Tibial nerve (tissue), 4 donors: ENCODE results near the gene RAI14. TPM values are rescaled to one million over a fixed set of nuclear protein-coding genes. Genes with fewer than 3 reads are reported as not detected.

ENCODE experiments used
- DNase-seq, 2 donors: peaks; one replicate each; pipeline ENCODE4 v3.0.0-alpha.2; 2019; ENCODE audit warnings: low spot score in 2 of 2
- H3K27ac ChIP-seq, 4 donors: fragments of 200-600 bp; sonication (generic) in 3 of 4; one replicate each; pipeline ENCODE4 v1.5.1; 2017 to 2019; ENCODE audit warnings: mild to moderate bottlenecking in 1 of 4
- H3K27me3 ChIP-seq, 2 donors: fragments of 200-600 bp; sonication (generic) in 1 of 2; one replicate each; pipeline versions ENCODE4 v1.5.1 to v1.6.0; 2017 to 2019
- H3K36me3 ChIP-seq, 3 donors: fragments of 200-600 bp; sonication (generic); one replicate each; pipeline ENCODE4 v1.5.1; 2018 to 2019
- H3K4me1 ChIP-seq, 4 donors: fragments of 200-600 bp; sonication (generic) in 3 of 4; one replicate each; pipeline ENCODE4 v1.5.1; 2017 to 2019
- H3K4me3 ChIP-seq, 4 donors: fragments of 200-600 bp; sonication (generic) in 3 of 4; one replicate each; pipeline ENCODE4 v1.5.1; 2017 to 2019; ENCODE audit warnings: mild to moderate bottlenecking in 1 of 4, moderate library complexity in 1 of 4
- H3K9me3 ChIP-seq, 4 donors: fragments of 200-600 bp; sonication (generic) in 3 of 4; one replicate each; pipeline ENCODE4 v1.5.1; 2017 to 2019
- EP300 ChIP-seq, 2 donors: sonication (generic); formaldehyde crosslinking; IDR thresholded peaks; one replicate each; pipeline ENCODE4 v1.6.1; 2017; ENCODE audit warnings: antibody characterized with exemption in 2 of 2, mild to moderate bottlenecking in 1 of 2
- POLR2A ChIP-seq, 2 donors: fragments of 450-650 bp; IDR thresholded peaks; one replicate each; pipeline ENCODE4 v1.6.1; 2017; ENCODE audit warnings: antibody characterized with exemption in 2 of 2, mild to moderate bottlenecking in 2 of 2, moderate library complexity in 2 of 2
- WGBS, 2 donors: methylation state at CpG; one replicate each; pipeline ENCODE4 v1.1.5; 2018; 5-methylcytosine and 5-hydroxymethylcytosine counted together
- total RNA-seq, 4 donors: library from RNA; depleted of rRNA; stranded (reverse); fragments of >200 nt; gene quantifications; one replicate each; pipeline ENCODE4 v1.1.0, GENCODE V29; 2016
- TF ChIP-seq, protein P1 (sequence below), 5 experiments: fragments of 200-600 bp in 3 of 5; fragments of 450-650 bp in 2 of 5; sonication (generic) in 3 of 5; IDR thresholded peaks; one replicate each; pipeline ENCODE4 v1.5.1; 2016 to 2019; ENCODE audit warnings: antibody characterized with exemption in 5 of 5, mild to moderate bottlenecking in 3 of 5, moderate library complexity in 2 of 5

RAI14 gene
- total RNA-seq, 4 donors from 2014 or later: 42.8 to 72.2 (median 68.0) TPM

DNA sequence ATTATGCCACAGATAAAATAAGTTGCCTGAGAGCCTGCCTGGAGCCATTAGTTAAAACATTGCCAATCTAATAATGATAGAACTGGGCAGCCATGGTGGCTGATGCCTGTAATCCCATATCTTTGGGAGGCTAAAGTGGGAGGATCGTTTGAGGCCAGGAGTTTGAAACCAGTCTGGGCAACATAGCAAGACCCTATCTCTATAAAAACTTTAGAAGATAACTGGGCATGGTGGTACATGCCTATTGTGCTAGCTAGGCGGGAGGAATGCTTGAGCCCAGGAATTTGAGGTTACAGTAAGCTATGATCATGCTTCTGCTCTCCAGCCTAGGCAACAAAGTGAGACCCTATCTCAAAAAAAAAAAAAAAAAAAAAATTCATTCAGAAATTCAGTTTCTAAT, 52.6 kb downstream of the RAI14 start:
- WGBS, 2 donors: 90 to 96% methylated on average over 2 of the region's 2 CpGs
- Histone ChIP-seq H3K4me1 (peaks cover 0 to 44% (median 12%) of the 10 kb centered on the region in 4 donors), H3K27ac (peak overlapping the region in 1 of 4 donors; percentile 35), H3K9me3 (no peaks in the 10 kb centered on the region), H3K4me3 (no peak overlapping the region), H3K36me3 (peaks cover 0 to 11% (median 0%) of the 10 kb centered on the region in 3 donors), H3K27me3 (no peaks in the 10 kb centered on the region)
- DNase-seq: no peak
- TF ChIP-seq, protein P1, sequence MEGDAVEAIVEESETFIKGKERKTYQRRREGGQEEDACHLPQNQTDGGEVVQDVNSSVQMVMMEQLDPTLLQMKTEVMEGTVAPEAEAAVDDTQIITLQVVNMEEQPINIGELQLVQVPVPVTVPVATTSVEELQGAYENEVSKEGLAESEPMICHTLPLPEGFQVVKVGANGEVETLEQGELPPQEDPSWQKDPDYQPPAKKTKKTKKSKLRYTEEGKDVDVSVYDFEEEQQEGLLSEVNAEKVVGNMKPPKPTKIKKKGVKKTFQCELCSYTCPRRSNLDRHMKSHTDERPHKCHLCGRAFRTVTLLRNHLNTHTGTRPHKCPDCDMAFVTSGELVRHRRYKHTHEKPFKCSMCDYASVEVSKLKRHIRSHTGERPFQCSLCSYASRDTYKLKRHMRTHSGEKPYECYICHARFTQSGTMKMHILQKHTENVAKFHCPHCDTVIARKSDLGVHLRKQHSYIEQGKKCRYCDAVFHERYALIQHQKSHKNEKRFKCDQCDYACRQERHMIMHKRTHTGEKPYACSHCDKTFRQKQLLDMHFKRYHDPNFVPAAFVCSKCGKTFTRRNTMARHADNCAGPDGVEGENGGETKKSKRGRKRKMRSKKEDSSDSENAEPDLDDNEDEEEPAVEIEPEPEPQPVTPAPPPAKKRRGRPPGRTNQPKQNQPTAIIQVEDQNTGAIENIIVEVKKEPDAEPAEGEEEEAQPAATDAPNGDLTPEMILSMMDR (IDR thresholded peaks at IDR 0.05): no peak
- no peak for TF ChIP-seq EP300 (IDR thresholded peaks at IDR 0.05)
- TF ChIP-seq POLR2A (IDR thresholded peaks at IDR 0.05): no peak

DNA sequence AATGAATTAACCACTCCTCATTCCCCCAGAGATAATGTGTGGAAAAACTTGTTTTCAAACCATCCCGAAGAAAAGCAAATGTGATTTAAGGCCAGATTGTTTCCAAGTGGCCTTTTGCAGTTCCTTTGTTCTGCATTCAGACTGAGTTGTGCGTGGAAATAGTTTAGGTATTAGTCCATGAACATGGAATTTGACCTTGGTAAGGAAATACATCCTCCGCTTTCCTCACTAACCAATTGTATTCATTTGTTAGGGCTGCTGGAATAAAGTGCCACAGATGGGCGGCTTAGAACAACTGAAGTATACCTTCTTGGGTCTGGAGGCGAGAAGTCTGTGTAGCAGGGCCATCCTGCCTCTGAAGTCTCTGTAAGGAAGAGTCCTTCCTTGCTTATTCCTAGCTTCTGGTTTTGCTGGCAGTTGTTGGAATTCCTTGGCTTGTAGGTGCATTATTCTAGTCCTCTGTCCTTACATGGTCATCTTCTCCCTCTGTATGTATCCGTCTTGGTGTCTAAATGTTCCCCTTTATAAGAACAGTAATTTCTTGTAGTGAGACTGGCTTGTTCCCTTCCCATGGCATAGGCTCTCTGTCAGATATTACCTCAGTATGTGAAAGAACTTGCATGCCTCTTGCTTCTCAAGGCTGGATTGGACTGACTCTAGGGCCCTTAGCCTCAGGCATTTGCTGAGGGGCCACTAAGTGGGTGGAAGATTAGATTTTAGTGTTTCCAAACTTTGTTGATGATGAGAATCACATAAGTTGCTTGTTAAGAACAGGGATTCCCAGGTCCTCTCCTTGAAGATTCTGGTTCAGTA, 53.9 kb downstream of the RAI14 start:
- Histone ChIP-seq H3K4me3 (no peak overlapping the region), H3K4me1 (peaks cover 0 to 43% (median 12%) of the 10 kb centered on the region in 4 donors), H3K27ac (peak overlapping the region in 2 of 4 donors; percentile 61 to 63), H3K27me3 (no peaks in the 10 kb centered on the region), H3K36me3 (peaks cover 0 to 11% (median 0%) of the 10 kb centered on the region in 3 donors), H3K9me3 (no peaks in the 10 kb centered on the region)
- no peak for DNase-seq
- WGBS, 2 donors: 50 to 52% methylated on average over 6 of the region's 6 CpGs
- TF ChIP-seq POLR2A (IDR thresholded peaks at IDR 0.05) (no peak), EP300 (IDR thresholded peaks at IDR 0.05) (no peak)
- TF ChIP-seq, protein P1 (IDR thresholded peaks at IDR 0.05): no peak

DNA sequence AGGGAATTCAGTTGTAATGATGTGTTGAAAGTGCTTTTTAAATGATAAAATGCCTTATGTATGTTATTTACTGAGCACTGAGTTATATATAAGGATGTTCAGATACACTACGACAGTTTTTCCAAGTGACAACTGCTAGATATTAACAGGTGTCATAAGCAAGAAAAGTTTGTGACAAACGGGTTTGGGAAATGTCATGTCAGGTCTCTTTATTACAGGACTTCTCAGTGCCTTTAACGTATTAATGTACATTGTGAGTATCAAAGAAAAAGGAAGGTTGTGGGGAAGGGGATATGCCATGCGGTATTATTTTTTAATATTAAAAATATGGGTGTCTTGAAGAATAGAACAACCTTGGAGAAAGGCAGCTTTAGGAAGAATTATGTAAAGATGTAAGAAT, 56.4 kb downstream of the RAI14 start:
- peaks cover 0 to 33% (median 9%) of the 10 kb centered on the region in 4 donors for H3K4me1 ChIP-seq
- H3K36me3 ChIP-seq: peaks cover 0 to 11% (median 0%) of the 10 kb centered on the region in 3 donors
- WGBS, 2 donors: 96 to 98% methylated on average over 4 of the region's 4 CpGs
- H3K9me3 ChIP-seq: no peaks in the 10 kb centered on the region
- TF ChIP-seq, protein P1 (IDR thresholded peaks at IDR 0.05): no peak
- TF ChIP-seq POLR2A (IDR thresholded peaks at IDR 0.05): no peak
- no peak for TF ChIP-seq EP300 (IDR thresholded peaks at IDR 0.05)
- H3K27me3 ChIP-seq: no peaks in the 10 kb centered on the region
- no peak for DNase-seq
- H3K4me3 ChIP-seq: no peak overlapping the region
- no peak overlapping the region for H3K27ac ChIP-seq

DNA sequence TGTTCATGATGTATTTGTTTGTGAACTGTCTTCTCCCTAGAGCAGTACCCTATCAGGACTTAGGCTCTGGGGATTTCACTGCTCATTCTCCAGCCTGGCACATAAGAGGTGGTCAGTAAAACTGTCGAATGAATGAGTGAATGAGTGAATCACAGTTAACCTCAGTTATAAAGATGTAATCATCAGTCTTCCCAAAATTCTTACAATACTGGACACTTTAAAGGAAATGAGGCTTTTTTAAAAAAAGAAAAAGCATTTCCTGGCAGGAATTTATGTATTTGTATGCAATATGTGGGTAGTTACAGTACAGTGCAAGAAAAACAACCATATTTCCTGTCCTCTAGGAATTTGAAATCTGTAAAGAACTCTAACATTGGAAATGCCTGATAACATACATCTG, 59.6 kb downstream of the RAI14 start:
- Histone ChIP-seq H3K9me3 (no peaks in the 10 kb centered on the region), H3K27me3 (no peaks in the 10 kb centered on the region), H3K27ac (peak overlapping the region in 1 of 4 donors; percentile 6), H3K4me1 (peaks cover 0 to 16% (median 2%) of the 10 kb centered on the region in 4 donors), H3K4me3 (no peak overlapping the region), H3K36me3 (peaks cover 0 to 11% (median 0%) of the 10 kb centered on the region in 3 donors)
- 49 to 67% methylated on average over 1 of the region's 1 CpG for whole genome bisulfite sequencing, 2 donors
- TF ChIP-seq, protein P1 (IDR thresholded peaks at IDR 0.05): no peak
- TF ChIP-seq POLR2A (IDR thresholded peaks at IDR 0.05) (no peak), EP300 (IDR thresholded peaks at IDR 0.05) (no peak)
- DNase-seq: no peak

DNA sequence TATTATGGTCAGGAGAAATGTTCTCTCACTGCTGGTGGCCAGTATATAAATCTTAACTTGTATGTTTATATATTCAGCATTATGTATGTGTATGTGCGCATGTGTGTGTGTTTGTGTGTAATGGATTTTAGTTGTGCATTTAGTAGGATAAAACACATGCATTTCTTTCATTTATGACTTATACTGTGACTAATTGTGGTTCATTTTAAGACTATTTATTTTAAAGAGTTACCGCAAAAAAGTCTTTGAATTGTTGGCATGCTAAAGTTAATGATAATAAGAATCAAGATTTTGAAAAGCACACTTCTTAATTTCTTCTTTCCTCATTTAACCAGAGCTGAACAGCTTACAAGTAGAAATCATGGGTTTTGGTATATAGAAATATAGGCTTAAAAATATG, 60.9 kb downstream of the RAI14 start:
- DNase-seq: no peak
- H3K36me3 ChIP-seq: peaks cover 0 to 4% (median 0%) of the 10 kb centered on the region in 3 donors
- WGBS, 2 donors: 66 to 81% methylated on average over 2 of the region's 2 CpGs
- H3K9me3 ChIP-seq: no peaks in the 10 kb centered on the region
- H3K4me3 ChIP-seq: no peak overlapping the region
- TF ChIP-seq EP300 (IDR thresholded peaks at IDR 0.05) (no peak), POLR2A (IDR thresholded peaks at IDR 0.05) (no peak)
- TF ChIP-seq, protein P1 (IDR thresholded peaks at IDR 0.05): no peak
- H3K4me1 ChIP-seq: peaks cover 0 to 20% (median 2%) of the 10 kb centered on the region in 4 donors
- peak overlapping the region in 1 of 4 donors; percentile 5 for H3K27ac ChIP-seq
- H3K27me3 ChIP-seq: no peaks in the 10 kb centered on the region
